Measurements from ENCODE around the gene CSNK1A1L.

- no peak for TF ChIP-seq EZH2 (IDR thresholded peaks at IDR 0.05)
- no peak for TF ChIP-seq POLR2AphosphoS5 (IDR thresholded peaks at IDR 0.05; ENCODE audit: borderline replicate concordance, low read depth, low read length)
- no peak for TF ChIP-seq FOXP2 (optimal IDR thresholded peaks at IDR 0.05; ENCODE audit: control extremely low read depth, extremely low read length, insufficient read depth)
Observed at GRCh38 chr13:37113534-37113933, 8.1 kb upstream of the CSNK1A1L start.

Data from SK-N-MC (cell line).